8988T (cell line): ENCODE measurements around the gene MRTFB.
"Not testable (repeated sequence)": the region's sequence is repeated elsewhere in the genome, so short reads cannot be mapped to it uniquely, and the experiment has no call there.

Experiments
- DNase-seq: peaks from one replicate; pipeline ENCODE4 v3.0.0; 2011

The MRTFB gene

DNA sequence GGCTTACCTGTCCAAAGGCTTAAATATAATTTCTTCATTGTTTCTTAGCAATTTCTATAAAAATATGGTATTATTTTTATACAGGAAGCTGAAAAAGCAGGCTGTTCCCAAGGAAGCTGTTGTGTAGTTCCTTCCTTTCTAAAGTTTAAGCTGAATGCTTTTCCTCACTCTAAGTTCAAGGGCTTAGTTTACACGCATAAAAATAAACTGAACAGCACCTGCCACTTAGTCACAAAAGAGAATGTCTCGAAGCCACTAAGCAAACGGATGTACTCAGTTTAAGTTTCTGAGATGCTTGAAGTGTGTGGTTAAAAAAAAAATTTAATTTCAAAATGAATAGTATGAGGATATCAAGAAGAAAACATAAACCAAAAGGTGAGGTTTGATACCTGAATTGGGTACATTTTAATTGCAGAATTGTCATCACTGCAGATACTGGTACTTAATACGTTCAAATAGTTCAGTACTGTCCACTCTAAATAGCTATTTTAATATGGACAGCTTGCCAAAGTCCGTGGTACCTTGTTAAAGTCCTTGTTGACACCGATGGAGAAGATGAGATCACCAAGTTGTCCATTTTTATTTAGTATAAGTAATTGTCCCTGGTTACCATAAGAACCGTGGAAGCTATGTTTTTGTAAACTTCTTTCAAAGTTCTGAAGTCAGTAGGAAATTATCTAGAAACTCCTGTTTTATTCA lies 38.1 kb downstream of the MRTFB start:
- no peak for DNase-seq

DNA sequence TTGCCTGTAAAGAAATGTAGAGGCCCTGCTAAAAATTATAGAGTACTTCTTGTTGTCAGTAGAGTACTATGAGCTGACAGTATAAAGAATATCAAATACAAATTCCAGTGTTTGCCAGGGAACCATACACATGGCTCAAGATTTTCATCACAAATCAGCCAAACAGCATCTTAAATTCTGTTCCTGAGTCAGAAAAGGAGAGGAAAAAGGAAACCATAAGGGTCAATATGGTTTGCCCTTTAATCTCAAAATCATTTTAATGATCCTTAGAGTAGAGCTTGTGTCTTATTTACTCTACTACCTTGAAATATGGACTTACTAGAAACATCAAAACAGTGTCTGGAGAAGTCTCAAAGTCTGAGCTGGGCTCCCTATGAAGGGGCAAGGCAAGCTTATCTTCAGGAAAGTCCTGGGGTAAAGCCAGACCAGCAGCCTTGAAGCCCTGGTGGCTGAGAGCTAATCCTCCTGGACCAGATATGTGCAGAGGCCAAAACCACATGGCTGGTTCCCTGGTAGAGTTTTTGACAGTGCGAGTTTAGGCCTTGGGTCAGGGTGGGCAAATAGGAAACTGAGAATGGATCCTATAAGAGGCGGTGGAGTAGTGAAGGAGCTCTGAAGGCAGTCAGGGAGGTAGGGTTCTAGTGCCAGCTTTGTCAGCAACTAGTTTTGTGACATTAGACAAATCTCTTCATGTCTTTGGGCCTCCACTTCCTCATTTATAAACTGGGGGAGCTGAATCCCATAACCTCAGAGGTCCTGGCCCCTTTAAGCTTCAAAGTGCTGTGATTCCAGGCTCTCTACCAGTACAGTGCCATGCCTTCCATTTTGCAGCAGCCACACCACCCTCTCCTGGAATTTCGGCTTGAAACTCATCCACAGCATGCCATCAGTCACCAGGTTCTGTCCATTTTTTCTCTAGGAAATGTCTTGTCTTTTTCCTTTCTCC lies 38.9 kb downstream of the MRTFB start:
- no peak for DNase-seq

DNA sequence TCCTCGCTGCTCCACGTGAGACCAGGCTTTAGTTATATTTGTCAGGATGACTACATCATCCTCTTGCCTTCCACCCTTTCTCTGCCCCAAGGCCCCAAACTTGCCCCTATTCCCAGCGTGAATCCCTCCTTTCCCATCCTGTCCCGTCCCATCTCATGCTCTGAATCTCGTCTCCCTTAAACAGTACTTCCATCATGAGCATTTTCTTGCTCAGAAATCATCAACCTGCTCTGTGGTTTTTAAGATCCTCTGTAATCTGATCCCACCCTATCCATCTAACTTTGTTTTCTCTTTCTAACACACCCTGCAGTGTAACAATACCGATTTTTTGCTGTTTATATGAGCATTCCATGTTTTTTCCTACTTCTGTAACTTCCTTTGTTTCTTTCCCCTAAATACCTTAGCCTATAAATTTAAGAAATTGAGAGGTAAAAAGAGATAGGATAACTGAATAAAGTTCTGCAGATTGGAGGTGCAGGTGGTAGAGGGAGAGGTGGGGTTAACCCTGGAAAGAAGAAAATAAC lies 39.7 kb downstream of the MRTFB start:
- DNase-seq = no peak

DNA sequence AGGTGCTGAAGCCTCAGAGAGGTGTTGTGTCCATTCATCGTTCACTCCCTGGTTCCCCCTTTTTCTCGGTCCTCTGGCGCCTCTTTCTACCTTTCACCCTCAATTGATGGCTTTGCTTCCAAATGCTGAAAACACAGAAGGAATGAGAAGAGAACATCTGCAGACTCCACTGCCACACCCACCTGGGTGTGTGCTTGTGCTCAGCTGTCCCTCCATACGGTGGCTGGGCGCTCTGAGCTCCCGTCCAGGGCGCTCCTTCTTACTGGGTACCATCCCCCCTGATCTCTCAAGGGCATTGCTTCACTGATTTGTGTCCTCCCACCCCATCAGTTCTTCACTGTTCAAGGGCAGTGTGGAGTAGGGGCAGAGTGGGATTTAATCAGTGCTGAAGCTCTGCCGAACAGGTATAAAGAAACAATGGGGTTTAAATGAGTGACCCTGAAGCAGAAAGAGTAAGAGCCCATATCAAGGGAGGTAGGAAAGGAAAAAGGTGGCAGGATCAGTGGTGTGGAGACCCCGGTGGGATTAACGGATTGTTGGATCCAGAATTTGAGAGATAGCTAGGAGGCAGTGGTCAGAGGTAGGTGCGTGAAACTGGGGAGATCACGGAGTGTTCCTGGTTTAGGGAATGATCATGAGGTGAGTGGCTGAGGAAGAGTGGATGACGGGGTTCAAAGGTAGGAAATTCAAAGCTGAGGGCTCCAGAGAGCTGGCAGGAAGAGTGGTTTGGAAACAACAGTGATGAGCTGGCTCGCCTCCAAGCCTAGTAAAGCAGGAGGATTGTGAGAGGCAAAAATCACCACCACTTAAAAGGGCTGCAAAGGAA lies 40.8 kb downstream of the MRTFB start:
- DNase-seq = no peak

DNA sequence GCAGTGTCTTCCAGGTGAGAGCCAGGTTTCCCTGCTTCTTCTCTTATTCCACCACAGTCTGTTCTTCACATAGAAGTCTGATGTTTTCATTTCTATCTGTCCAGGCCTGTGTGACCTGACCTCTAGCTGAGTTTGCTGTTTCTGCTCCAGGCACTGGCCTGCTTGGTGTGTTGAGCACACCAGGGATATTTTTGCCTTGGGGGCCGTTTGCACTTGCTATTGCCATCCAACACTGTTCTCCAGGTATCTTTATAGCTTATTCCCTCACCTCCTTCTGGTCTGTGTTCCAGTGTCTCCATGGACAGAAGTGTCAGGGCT lies 41.4 kb downstream of the MRTFB start:
- DNase-seq = no peak

DNA sequence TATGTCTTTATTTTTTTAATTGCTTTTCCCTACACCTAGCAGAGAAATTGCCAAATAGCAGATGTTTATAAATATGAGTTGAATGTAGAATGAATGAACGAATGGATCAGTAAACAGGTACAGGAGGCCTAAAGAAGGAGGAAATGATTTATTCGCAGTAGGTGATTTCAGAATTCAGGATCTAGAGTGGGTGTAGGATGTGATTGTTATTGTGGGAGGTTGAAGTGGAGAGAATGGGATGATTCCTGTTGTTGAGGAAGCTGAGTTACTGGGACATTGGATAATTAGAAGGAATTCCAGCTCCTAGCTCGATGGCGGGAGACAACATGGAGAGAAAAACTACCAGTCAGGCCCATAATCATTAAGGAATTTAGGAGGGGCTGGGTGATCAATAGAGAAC lies 42.2 kb downstream of the MRTFB start:
- no peak for DNase-seq

DNA sequence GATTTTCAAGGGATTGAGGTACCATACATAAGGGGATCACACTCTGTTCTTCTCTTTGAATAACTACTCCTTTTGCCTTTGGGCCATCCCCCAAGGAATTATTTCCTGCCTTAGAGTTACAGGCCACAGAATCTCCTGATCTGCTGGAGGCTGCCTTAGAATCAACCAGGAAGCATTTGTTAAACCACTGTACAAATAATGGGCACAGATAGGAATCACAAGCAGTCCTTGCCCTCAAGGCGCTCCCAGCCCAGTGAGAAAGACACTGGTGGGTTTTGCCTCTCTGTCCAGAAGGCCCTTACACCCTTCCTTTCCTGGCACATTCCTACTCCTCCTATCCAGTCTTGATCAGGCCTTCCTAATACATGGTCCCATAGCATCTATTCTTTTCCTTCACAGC lies 45.9 kb downstream of the MRTFB start:
- DNase-seq = no peak

DNA sequence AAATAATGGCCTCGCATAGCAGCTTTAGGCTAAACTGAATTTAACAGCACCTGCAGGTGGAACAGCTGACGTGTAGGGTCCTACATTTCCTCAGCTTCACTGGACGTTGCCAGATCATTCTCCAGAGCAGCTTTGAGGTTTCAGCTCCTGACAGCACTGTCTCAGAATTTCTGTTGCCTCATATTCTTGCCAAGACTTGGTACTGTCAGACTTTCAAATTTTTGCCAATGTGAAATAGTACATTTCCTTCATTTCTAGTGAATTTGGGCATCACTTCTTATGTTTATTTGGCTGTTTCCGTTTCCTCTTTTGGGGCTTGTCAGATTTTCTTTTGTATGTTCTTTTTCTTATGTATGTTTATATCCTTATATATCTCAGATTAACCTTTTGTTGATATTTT lies 48.7 kb downstream of the MRTFB start:
- no peak for DNase-seq

DNA sequence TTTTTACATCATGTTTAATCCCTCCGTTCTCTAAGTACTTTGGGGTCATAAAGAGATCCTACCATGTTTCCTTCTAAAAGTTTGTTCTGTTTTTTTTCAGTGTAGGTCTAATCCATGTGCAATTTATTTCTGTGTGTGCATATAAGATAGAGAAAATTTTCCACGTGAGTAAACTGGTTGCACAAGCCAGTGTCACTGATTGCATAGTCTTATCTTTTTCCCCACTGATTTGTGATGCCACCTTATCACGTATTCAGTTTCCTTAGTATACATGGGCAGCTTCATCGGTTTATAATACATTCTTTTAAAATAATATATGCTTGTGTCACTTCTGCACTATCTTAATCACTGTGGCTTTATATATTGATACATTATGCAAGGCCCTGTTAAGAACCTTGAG lies 49.2 kb downstream of the MRTFB start:
- DNase-seq = no peak

DNA sequence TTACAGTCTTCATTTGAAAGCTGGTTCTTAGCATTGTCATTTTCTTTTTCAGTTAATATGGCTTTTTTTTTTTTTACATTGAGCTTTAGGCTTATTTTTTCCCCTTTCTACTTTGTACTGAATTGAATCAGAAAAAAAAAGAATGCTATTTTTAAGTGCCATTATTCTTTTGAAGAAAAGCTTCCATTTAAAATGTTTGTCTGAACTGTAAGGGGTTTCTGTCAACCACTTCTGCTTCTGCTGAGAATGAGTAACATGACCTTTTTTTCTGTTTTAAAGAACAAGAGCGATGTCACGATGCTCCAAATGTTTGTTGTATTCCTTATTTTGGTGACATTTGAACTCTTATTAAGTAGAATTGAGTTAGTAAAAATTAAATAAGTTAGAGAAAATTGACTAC lies 50.0 kb downstream of the MRTFB start:
- DNase-seq = no peak

DNA sequence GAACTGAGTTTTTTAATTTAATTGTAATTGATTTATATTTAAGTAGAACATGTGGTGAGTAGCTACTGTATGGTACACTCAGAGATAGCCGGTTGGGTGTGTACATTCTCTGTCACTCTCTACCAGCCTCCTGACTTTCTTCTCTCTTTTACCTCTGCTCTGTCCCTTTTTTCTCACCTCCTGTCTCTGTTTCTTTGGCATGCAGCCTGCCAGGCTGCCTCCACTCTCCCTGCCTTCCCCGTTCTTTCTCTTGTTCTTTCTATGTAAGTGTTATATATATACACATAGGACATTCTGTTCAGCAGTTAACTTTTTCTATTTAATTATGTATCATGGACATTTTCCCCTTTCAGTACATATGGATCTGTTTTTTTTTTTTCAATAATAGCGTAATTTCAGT lies 50.8 kb downstream of the MRTFB start:
- DNase-seq = no peak

DNA sequence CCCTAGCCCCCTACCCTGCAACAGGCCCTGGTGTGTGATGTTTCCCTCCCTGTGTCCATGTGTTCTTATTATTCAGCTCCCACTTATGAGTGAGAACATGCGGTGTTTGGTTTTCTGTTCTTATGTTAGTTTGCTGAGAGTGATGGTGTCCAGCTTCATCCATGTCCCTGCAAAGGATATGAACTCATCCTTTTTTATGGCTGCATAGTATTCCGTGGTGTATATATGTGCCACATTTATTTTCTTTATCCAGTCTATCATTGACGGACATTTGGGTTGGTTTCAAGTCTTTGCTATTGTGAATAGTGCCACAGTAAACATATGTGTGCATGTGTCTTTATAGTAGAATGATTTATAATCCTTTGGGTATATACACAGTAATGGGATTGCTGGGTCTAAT lies 51.3 kb downstream of the MRTFB start:
- not testable (repeated sequence) for DNase-seq

DNA sequence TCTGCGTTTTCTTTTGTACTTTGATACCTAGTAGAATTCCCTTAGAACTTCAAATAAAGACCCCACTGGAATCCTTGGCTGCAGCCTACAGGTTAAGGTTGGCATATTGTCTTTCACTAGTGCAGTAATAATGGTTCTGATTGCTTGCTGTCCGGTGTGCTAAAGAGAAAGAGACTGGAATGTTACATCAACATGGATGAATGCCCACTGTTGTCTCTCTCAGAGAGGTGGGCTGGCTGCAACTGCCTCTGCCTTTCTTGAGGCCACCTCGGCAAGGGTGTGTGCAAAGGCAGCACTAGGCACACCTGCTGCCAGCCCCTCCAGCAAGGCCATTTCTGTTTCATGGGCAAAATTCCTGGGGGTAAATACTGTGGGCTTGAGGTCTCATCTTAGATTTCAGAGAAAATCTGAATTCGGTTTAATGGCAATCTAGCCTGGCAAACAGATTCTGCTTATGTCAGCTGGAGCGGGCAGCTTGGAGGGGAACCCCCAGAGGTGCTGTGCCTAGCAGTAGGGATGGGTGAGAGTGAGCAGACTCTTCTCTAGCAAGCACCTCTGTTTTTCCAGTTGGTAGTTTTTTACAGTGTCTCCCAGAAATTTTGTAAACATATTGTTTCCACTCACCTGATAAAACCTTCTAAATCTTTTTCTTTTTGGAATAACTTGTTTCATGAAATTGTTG lies 54.0 kb downstream of the MRTFB start:
- no peak for DNase-seq

DNA sequence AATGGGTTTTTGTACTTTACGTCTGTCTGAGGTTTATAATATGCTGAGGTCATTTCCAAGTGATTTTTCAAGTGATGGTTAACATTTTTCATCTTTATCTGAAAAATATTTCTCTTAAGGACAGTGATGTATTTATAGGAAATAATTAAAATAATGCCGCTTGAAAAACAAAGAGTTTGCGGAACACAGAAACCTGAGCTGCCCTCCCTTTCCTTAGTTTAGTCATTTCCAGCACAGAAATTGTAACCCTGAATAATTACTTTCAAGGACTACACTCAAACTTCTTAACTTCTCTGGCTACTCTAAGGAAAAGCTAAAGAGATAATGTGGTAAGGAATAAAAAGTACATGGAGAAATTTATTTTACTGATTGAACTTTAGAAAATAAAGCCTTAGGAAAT lies 54.6 kb downstream of the MRTFB start:
- no peak for DNase-seq

DNA sequence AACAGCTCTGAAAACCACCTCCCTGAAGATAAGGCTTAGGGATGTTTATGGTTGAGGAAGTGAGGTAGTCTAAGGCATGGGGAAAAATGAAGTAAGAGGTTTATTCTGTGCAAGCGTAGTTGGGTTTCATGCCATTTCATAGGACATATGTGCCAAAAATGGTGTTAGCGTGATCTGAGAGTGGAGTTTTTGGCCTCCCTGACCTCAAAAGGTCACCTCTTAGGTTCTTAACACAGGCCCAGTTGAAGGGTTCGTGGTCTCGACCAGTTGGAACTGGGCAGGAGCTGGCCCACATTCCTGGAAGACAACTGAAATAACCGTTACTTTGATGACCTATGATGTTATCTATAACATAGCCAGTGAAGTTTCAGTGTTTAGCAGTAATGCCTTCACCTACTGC lies 57.0 kb downstream of the MRTFB start:
- DNase-seq = no peak

DNA sequence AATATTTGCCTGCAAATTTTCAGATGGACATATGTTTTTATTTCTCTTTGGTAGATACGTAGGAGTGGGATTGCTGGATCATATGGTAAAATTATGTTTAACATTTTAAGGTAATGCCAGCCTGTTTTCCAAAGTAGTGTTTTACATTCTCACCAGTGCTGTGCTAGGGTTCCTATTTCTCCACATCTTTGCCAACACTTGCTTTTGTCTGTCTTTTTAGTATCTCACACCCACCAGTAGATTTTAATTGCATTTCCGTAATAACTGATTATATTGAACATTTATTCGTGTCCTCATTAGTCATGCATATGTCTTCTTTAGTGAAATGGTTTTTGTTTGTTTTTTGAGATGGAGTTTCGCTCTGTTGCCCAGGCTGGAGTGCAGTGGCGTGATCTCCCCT lies 58.4 kb downstream of the MRTFB start:
- no peak for DNase-seq

DNA sequence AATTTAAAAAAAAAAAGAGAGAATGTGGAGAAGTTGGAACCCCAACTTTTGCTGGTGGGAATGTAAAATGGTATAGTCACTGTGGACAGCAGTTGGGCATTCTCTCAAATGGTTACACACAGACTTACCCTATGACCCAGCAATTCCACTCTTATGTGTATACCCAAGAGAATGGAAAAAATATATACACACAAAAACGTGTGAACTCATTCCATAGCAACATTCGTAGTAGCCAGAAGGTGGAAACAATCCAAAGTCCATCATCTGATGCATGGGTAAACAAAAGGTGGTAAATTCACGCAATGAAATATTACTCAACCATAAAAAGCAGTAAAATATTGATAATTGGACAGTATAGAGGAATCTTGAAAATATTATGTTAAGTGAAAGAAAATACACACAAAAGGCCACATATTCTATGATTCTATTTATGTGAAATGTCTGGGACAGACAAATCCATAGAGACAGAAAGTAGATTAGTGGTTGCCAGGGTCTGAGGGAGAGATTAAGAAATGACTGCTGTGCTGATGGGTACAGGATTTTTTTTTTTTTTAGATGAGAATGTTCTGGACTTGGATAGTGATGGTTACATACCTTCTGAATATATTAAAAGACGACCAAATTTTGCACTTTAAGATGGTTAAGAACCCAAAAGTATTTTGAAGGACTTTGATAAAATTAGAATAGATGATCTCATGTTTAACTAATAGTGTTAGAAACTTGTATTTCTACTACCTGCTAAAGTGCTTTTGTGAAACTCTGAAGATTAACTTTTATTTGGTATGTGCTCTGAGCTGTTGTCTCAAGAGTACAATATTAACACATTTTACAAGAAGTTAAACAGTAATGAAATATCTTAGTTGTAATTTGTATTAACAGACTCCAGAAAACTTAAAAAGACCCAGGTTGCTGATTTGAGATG lies 60.9 kb downstream of the MRTFB start:
- DNase-seq = no peak

DNA sequence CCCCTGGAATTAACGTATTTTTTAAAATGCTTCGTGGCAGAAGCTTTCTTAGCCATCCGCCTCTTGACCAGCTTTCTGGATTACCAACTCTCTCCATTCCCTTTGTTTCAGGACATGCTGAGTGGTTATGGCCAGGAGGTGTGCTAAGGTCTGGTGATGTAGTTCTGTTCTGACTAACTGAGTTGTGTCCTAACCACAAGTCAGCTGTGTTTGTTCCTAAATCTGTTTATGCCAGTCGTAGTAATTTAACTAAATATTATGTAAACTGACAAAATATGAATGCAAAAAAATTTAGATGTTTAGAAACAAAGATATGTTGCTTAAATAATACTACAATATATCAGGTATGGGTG lies 61.6 kb downstream of the MRTFB start:
- DNase-seq = no peak

DNA sequence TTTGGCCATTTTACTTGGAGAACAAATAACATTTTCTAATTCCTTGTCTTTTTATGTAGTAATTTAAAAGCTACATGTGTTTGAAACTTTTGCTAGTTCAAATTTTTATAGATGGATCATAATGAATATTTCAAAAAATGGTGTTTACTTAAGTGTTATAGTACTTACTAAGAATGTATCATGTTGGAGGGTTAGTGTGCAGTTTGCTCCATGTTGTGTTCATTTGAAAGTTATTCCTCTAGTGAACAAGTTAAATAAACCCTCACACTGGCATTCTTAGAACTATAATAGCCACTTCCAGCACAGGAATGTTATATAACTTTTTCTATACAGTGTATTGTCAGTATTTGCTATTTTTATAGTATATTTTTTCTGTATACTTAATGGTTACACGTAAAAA lies 62.8 kb downstream of the MRTFB start:
- DNase-seq = no peak

DNA sequence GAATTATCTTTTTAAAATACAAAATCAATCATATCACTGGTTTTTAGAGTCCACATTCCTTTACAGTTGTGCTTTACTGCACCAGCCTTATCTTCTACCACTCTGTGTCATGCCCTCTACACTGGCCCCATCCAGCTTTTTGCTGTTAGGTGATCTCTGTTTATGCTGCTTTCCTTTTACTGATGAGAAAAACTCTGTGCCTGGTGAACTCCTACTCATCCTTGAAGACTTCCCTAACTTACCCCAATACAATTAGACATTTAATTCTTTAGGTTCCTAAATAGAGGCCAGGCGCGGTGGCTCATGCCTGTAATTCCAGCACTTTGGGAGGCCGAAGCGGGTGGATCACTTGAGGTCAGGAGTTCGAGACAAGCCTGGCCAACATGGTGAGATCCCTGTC lies 64.6 kb downstream of the MRTFB start:
- DNase-seq = no peak

DNA sequence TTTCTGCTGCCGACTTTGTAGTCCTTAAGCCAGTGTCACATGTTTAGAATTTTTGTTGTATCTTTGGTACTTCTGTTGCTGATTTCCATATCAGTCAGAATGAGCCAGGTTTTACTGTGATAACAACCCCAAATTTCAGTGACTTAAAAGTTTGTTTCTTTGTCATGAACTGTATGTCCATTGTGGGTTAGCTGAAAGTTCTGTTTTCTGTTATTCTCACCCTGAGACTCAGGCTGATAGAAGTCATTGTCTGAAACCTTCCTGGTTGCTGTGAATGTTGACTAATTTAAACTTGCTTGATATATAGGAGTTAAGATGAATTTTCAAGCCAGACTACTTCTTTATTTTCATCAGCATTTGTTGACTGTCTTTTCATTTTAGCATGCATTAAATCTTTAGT lies 68.8 kb downstream of the MRTFB start:
- DNase-seq = no peak

DNA sequence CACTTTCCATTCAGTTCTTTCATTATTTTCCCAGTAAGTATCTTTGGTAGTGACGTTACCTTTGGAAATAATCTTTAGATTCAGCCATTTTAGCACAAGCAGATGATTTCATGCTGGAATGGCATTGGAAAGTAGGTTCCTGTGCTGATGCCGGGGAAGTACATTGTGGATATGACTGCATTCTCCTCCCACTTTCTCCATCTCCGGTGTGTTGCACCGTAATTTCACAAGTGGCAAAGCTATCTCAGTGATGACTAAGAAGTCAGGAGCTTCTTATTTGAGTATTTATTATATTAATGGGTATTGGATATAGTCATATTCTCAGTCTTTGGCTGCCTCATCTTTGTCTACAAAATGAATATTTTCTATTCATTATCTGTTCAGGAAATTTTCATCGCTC lies 69.8 kb downstream of the MRTFB start:
- DNase-seq = no peak
